Measurements from ENCODE around the gene EPAS1. TPM values are rescaled to one million over a fixed set of nuclear protein-coding genes. Genes with fewer than 3 reads are reported as not detected.
A peak's percentile ranks its signal among the peaks of the same experiment; 100 is the strongest.

Gene EPAS1
- total RNA-seq, 1 experiment from 2014 or later, result 106 TPM

GRCh38 chr2:46328291-46328690 is 31.1 kb downstream of the EPAS1 start:
- no peak for ATAC-seq
- TF ChIP-seq REST (IDR thresholded peaks at IDR 0.05; ENCODE audit: insufficient read depth in 1 of 2, low read depth in 2 of 2, low read length in 1 of 2) (no peak), SIN3A (IDR thresholded peaks at IDR 0.05; ENCODE audit: borderline replicate concordance, insufficient read depth, low read depth, low read length) (no peak), POLR2AphosphoS5 (IDR thresholded peaks at IDR 0.05; ENCODE audit: low read depth, low read length) (no peak), CTCF (IDR thresholded peaks at IDR 0.05) (no peak), TCF7L2 (IDR thresholded peaks at IDR 0.05; ENCODE audit: low read depth, low read length) (no peak)
- peak overlapping the region; percentile 34; the same call in 1 of the 2 replicates for H3K27ac ChIP-seq (ENCODE audit: low read length)
- POLR2A ChIA-PET, result no interaction called here
- DNase-seq (ENCODE audit: low read depth, low spot score), result no peak
- no peaks in the 10 kb centered on the region for H3K36me3 ChIP-seq (ENCODE audit: control insufficient read depth, insufficient read depth, low read length)
- no peaks in the 10 kb centered on the region for H3K9me3 ChIP-seq (ENCODE audit: control insufficient read depth, insufficient read depth, low read depth, low read length)
- CTCF ChIA-PET, result no interaction called here
- H3K27me3 ChIP-seq (ENCODE audit: control insufficient read depth, insufficient read depth, low read length), result no peaks in the 10 kb centered on the region
- H3K4me3 ChIP-seq (ENCODE audit: low read depth in 2 of 2, low read length in 2 of 2), result no peak overlapping the region
- intact Hi-C loops (cut with micrococcal nuclease; ENCODE audit: unreplicated experiment) (no loop called here), in situ Hi-C loops (cut with HindIII; ENCODE audit: low pct_unique_long_range_greater_than_20kb, low sequenced_read_pairs) (no loop called here)
- peaks cover 59% of the 10 kb centered on the region for H3K4me1 ChIP-seq (ENCODE audit: control insufficient read depth, insufficient read depth, low read length)
- no TSS peak for BruUV-seq (replicated peaks)

- no TSS peak for BruUV-seq (replicated peaks)
- no peak for ATAC-seq
- peak overlapping the region; percentile 1; the same call in 1 of the 2 replicates for H3K27ac ChIP-seq (ENCODE audit: low read length)
Measured at GRCh38 chr2:46328829-46329228, 31.6 kb downstream of the EPAS1 start.

More at GRCh38 chr2:46328829-46329228, 31.6 kb downstream of the EPAS1 start:
- no peak for DNase-seq (ENCODE audit: low read depth, low spot score)
- TF ChIP-seq SIN3A (IDR thresholded peaks at IDR 0.05; ENCODE audit: borderline replicate concordance, insufficient read depth, low read depth, low read length) (no peak), CTCF (IDR thresholded peaks at IDR 0.05) (no peak), POLR2AphosphoS5 (IDR thresholded peaks at IDR 0.05; ENCODE audit: low read depth, low read length) (no peak)
- no peaks in the 10 kb centered on the region for H3K27me3 ChIP-seq (ENCODE audit: control insufficient read depth, insufficient read depth, low read length)
- peaks cover 55% of the 10 kb centered on the region for H3K4me1 ChIP-seq (ENCODE audit: control insufficient read depth, insufficient read depth, low read length)
- no peaks in the 10 kb centered on the region for H3K36me3 ChIP-seq (ENCODE audit: control insufficient read depth, insufficient read depth, low read length)
- in situ Hi-C loops (cut with HindIII; ENCODE audit: low pct_unique_long_range_greater_than_20kb, low sequenced_read_pairs) (no loop called here), intact Hi-C loops (cut with micrococcal nuclease; ENCODE audit: unreplicated experiment) (no loop called here)
- H3K9me3 ChIP-seq (ENCODE audit: control insufficient read depth, insufficient read depth, low read depth, low read length), result no peaks in the 10 kb centered on the region
- ChIA-PET CTCF (interaction anchor here (0.6 kb wide), 1 partner anchor 744 kb away, joined by 3 read pairs; no protein-coding TSS in a partner anchor), POLR2A (no interaction called here)
- no peak overlapping the region for H3K4me3 ChIP-seq (ENCODE audit: low read depth in 2 of 2, low read length in 2 of 2)

Measured in Panc1 (cell line).